A549 (cell line): Measurements from ENCODE around the gene FOLR1. TPM values are rescaled to one million over a fixed set of nuclear protein-coding genes. Genes with fewer than 3 reads are reported as not detected.

Experiments
- ATAC-seq, 2 experiments: fragments of 200-7000 bp in 1 of 2; fragments of >200 bp in 1 of 2; cut with Nextera tagmentation in 1 of 2; cut with Tn5 transposase in 1 of 2; 3 replicates each; pipeline versions ENCODE4 v1.8.0 to v1.9.1; 2018 to 2020; ENCODE audit warnings: mild to moderate bottlenecking in 1 of 2, moderate library complexity in 1 of 2
- CTCF ChIA-PET: fragments of 300-600 bp; sonication (Branson Sonifier 250); formaldehyde crosslinking; extraction: SDS; loops from one replicate; lab custom pipeline; 2021; ENCODE audit warnings: antibody characterized with exemption, inconsistent platforms; lab: Yijun Ruan, JAX
- POLR2A ChIA-PET: fragments of 350-600 bp; formaldehyde crosslinking; extraction: SDS; loops from one replicate; lab custom pipeline; 2021; ENCODE audit warnings: antibody characterized with exemption, inconsistent platforms; lab: Yijun Ruan, JAX
- DNase-seq, 2 experiments: peaks; one replicate each; pipeline versions ENCODE4 v3.0.0 to v3.0.0-alpha.2; 2011 to 2016; ENCODE audit warnings: low read depth in 1 of 2, low spot score in 1 of 2
- FAIRE-seq: peaks from 2 replicates; lab custom pipeline; 2011; peaks lifted over from hg19 to GRCh38; lab: Jason Lieb, UNC
- H3K27ac ChIP-seq, 2 experiments: fragments of >200 bp; sonication (Bioruptor Twin); formaldehyde crosslinking; 3 replicates each; pipeline ENCODE4 v1.5.1; 2016 to 2017
- H3K4me1 ChIP-seq: fragments of >200 bp; sonication (Bioruptor Twin); formaldehyde crosslinking; 3 replicates; pipeline ENCODE4 v1.6.1; 2016
- H3K4me2 ChIP-seq: fragments of >200 bp; sonication (Bioruptor Twin); formaldehyde crosslinking; 3 replicates; pipeline ENCODE4 v1.6.1; 2016
- H3K4me3 ChIP-seq: fragments of >200 bp; sonication (Bioruptor Twin); formaldehyde crosslinking; 3 replicates; pipeline ENCODE4 v1.5.1; 2016
- H3K9me3 ChIP-seq: fragments of >200 bp; sonication (Bioruptor Twin); formaldehyde crosslinking; 3 replicates; pipeline ENCODE4 v1.6.1; 2016
- CEBPB ChIP-seq, 2 experiments: fragments of >200 bp in 1 of 2; sonication (Bioruptor Twin) in 1 of 2; formaldehyde crosslinking in 1 of 2; IDR thresholded peaks; 2 replicates each; pipeline ENCODE4 v1.6.1; 2012 to 2016
- CHD2 ChIP-seq: fragments of 150-350 bp; IDR thresholded peaks from 2 replicates; pipeline ENCODE4 v1.6.1; 2014; ENCODE audit warnings: low read length; ENCODE audit not compliant: partially characterized antibody
- CHD4 ChIP-seq: fragments of 200-600 bp; sonication (generic); IDR thresholded peaks from 2 replicates; pipeline ENCODE4 v1.6.1; 2016; ENCODE audit warnings: antibody characterized with exemption, mild to moderate bottlenecking, borderline replicate concordance
- CTCF ChIP-seq: fragments of >200 bp; sonication (Bioruptor Twin); formaldehyde crosslinking; IDR thresholded peaks from 3 replicates; pipeline ENCODE4 v1.5.1; 2016
- EHF ChIP-seq: fragments of 250-450 bp; sonication (Bioruptor Pico); IDR thresholded peaks from 2 replicates; pipeline ENCODE4 v1.5.0; 2020; ENCODE audit warnings: mild to moderate bottlenecking
- ELK1 ChIP-seq: fragments of 150-350 bp; IDR thresholded peaks from 2 replicates; pipeline ENCODE4 v1.6.1; 2014; ENCODE audit warnings: low read depth, mild to moderate bottlenecking, low read length
- ESRRA ChIP-seq: fragments of 150-350 bp; IDR thresholded peaks from 2 replicates; pipeline ENCODE4 v1.6.1; 2014; ENCODE audit warnings: mild to moderate bottlenecking, low read length, borderline replicate concordance
- FOSB ChIP-seq: fragments of 250-450 bp; sonication (Bioruptor Pico); IDR thresholded peaks from 2 replicates; pipeline ENCODE4 v1.5.0; 2020; ENCODE audit warnings: mild to moderate bottlenecking, moderate library complexity
- FOXS1 ChIP-seq: fragments of 250-450 bp; sonication (Bioruptor Pico); IDR thresholded peaks from 2 replicates; pipeline ENCODE4 v1.5.0; 2020; ENCODE audit warnings: mild to moderate bottlenecking, moderate library complexity
- HDAC2 ChIP-seq: fragments of 200-600 bp; sonication (generic); IDR thresholded peaks from 2 replicates; pipeline ENCODE4 v1.6.1; 2016
- HEYL ChIP-seq: fragments of 250-450 bp; sonication (Bioruptor Pico); IDR thresholded peaks from 2 replicates; pipeline ENCODE4 v1.8.0; 2021; ENCODE audit warnings: mild to moderate bottlenecking, moderate library complexity
- HOXA7 ChIP-seq: fragments of 250-450 bp; sonication (Bioruptor Pico); IDR thresholded peaks from 2 replicates; pipeline ENCODE4 v1.5.0; 2020; ENCODE audit warnings: mild to moderate bottlenecking, moderate library complexity
- JUN ChIP-seq, 2 experiments: fragments of >200 bp; sonication (Bioruptor Twin); formaldehyde crosslinking; IDR thresholded peaks; 2 replicates in 1 of 2; 3 replicates in 1 of 2; pipeline ENCODE4 v1.6.1; 2016 to 2017
- JUNB ChIP-seq: fragments of >200 bp; sonication (Bioruptor Twin); formaldehyde crosslinking; IDR thresholded peaks from 2 replicates; pipeline ENCODE4 v1.6.1; 2016
- MAFK ChIP-seq: fragments of 450-650 bp; IDR thresholded peaks from 2 replicates; pipeline ENCODE4 v1.6.1; 2014; ENCODE audit not compliant: partially characterized antibody
- MYC ChIP-seq: IDR thresholded peaks from 2 replicates; pipeline ENCODE4 v1.6.1; 2012; ENCODE audit warnings: mild to moderate bottlenecking, inconsistent platforms, low read length, improper control_type of control experiment, borderline replicate concordance
- NFE2L2 ChIP-seq: fragments of 150-350 bp; conservative IDR thresholded peaks from 2 replicates; pipeline ENCODE4 v1.6.1; 2014; ENCODE audit warnings: low read length
- NR3C1 ChIP-seq: fragments of >200 bp; sonication (Bioruptor Twin); formaldehyde crosslinking; IDR thresholded peaks from 3 replicates; pipeline ENCODE4 v1.6.1; 2017
- RAD21 ChIP-seq, 2 experiments: fragments of >200 bp in 1 of 2; sonication (Bioruptor Twin) in 1 of 2; formaldehyde crosslinking in 1 of 2; IDR thresholded peaks in 1 of 2; conservative IDR thresholded peaks in 1 of 2; 2 replicates in 1 of 2; 3 replicates in 1 of 2; pipeline ENCODE4 v1.6.1; 2012 to 2018; ENCODE audit warnings: inconsistent platforms in 1 of 2
- REST ChIP-seq: fragments of 200-600 bp; sonication (generic); IDR thresholded peaks from 2 replicates; pipeline ENCODE4 v1.6.1; 2016; ENCODE audit warnings: antibody characterized with exemption, mild to moderate bottlenecking, moderate library complexity
- RFX5 ChIP-seq: fragments of 450-650 bp; IDR thresholded peaks from 2 replicates; pipeline ENCODE4 v1.7.1; 2014; ENCODE audit warnings: antibody characterized with exemption, mild to moderate bottlenecking, moderate library complexity
- RNF2 ChIP-seq: fragments of 200-600 bp; sonication (generic); IDR thresholded peaks from 2 replicates; pipeline ENCODE4 v1.6.1; 2016; ENCODE audit warnings: low read depth, mild to moderate bottlenecking, antibody characterized with exemption, moderate library complexity, borderline replicate concordance
- SREBF2 ChIP-seq: fragments of 450-650 bp; IDR thresholded peaks from 2 replicates; pipeline ENCODE4 v1.6.1; 2014; ENCODE audit warnings: mild to moderate bottlenecking, moderate library complexity
- TFCP2L1 ChIP-seq: fragments of 250-450 bp; sonication (Bioruptor Pico); IDR thresholded peaks from 2 replicates; pipeline ENCODE4 v1.5.0; 2021; ENCODE audit warnings: mild to moderate bottlenecking
- TP53 ChIP-seq: fragments of 250-450 bp; sonication (Bioruptor Pico); IDR thresholded peaks from 2 replicates; pipeline ENCODE4 v1.5.0; 2021; ENCODE audit warnings: mild to moderate bottlenecking, moderate library complexity
- WGBS: methylation state at CpG from one replicate; pipeline ENCODE4 v1.1.6; 2017; ENCODE audit errors: missing lambda C conversion rate; 5-methylcytosine and 5-hydroxymethylcytosine counted together
- polyA plus RNA-seq, 4 experiments: library from polyadenylated mRNA; depleted of rRNA in 3 of 4; stranded (reverse); fragments of >200 nt; fragmentation: RNase III in 1 of 4; extraction: RNeasy Plus Mini Kit Qiagen cat#74134 plus additional on column Dnase treatment in 1 of 4; gene quantifications; 2 replicates in 3 of 4; 3 replicates in 1 of 4; pipeline ENCODE4 v1.2.3, GENCODE V29; 2011 to 2017

The FOLR1 gene
- polyA plus RNA-seq, 2 of the 4 experiments (the other 2 are of a cell fraction), result 0.08 to 0.22 TPM

GRCh38 chr11:72227316-72228228 lies 35.6 kb downstream of the FOLR1 start:
- ATAC-seq, result no peak
- H3K4me2 ChIP-seq, result no peak overlapping the region
- POLR2A ChIA-PET, result interaction anchor here (0.7 kb wide), 1 partner anchor 16 kb away, joined by 3 read pairs; no protein-coding TSS in a partner anchor
- CTCF ChIA-PET, result interaction anchor here (1.2 to 9.4 kb wide), 4 partner anchors 9 to 186 kb away, joined by 3 to 83 read pairs (median 4); no protein-coding TSS in a partner anchor
- peaks cover 21% of the 10 kb centered on the region for H3K4me1 ChIP-seq
- FAIRE-seq, result no peak
- TF ChIP-seq RFX5, result no peak
- no peak for TF ChIP-seq RNF2
- no peak for TF ChIP-seq JUN (IDR thresholded peaks at IDR 0.05)
- no peak for TF ChIP-seq CTCF
- no peak for TF ChIP-seq HEYL (CRISPR knock-in tag)
- no peak for TF ChIP-seq CEBPB (IDR thresholded peaks at IDR 0.05)
- TF ChIP-seq MAFK, result no peak
- no peak for TF ChIP-seq HOXA7 (CRISPR knock-in tag)
- no peak for TF ChIP-seq CHD2
- no peak for TF ChIP-seq CHD4
- no peak for TF ChIP-seq NFE2L2
- TF ChIP-seq JUNB, result no peak
- TF ChIP-seq, all 56 proteins: peak for 0
- Histone ChIP-seq H3K27ac (no peak overlapping the region), H3K4me3 (no peak overlapping the region), H3K9me3 (no peaks in the 10 kb centered on the region)
- WGBS, result 81% methylated on average over 13 of the region's 14 CpGs
- no peak for DNase-seq

GRCh38 chr11:72228229-72228843 lies 36.4 kb downstream of the FOLR1 start:
- Histone ChIP-seq H3K4me2 (no peak overlapping the region), H3K9me3 (no peaks in the 10 kb centered on the region), H3K27ac (no peak overlapping the region), H3K4me3 (no peak overlapping the region), H3K4me1 (peaks cover 19% of the 10 kb centered on the region)
- ChIA-PET POLR2A (interaction anchor here (0.7 kb wide), 1 partner anchor 15 kb away, joined by 3 read pairs; no protein-coding TSS in a partner anchor), CTCF (interaction anchor here (1.3 to 9.4 kb wide), 3 partner anchors 9 to 185 kb away, joined by 3 to 83 read pairs (median 4); no protein-coding TSS in a partner anchor)
- 84% methylated on average over 16 of the region's 16 CpGs for WGBS
- FAIRE-seq (no peak), DNase-seq (no peak), ATAC-seq (no peak)
- TF ChIP-seq HOXA7 (CRISPR knock-in tag), result no peak
- no peak for TF ChIP-seq NFE2L2
- TF ChIP-seq EHF (CRISPR knock-in tag), result no peak
- no peak for TF ChIP-seq JUNB
- TF ChIP-seq ELK1, result no peak
- TF ChIP-seq CTCF, result no peak
- no peak for TF ChIP-seq FOSB (CRISPR knock-in tag)
- TF ChIP-seq SREBF2, result no peak
- no peak for TF ChIP-seq HEYL (CRISPR knock-in tag)
- TF ChIP-seq ESRRA, result no peak
- no peak for TF ChIP-seq CHD4
- no peak for TF ChIP-seq TFCP2L1 (CRISPR knock-in tag)
- TF ChIP-seq HDAC2, result no peak
- no peak for TF ChIP-seq TP53 (CRISPR knock-in tag)
- no peak for TF ChIP-seq RAD21 (conservative IDR thresholded peaks at IDR 0.05 in 1 of 2, IDR thresholded peaks at IDR 0.05 in 1 of 2)
- TF ChIP-seq NR3C1, result no peak
- TF ChIP-seq FOXS1, result no peak
- no peak for TF ChIP-seq REST
- TF ChIP-seq MYC, result no peak
